H1 (cell line): ENCODE data around the gene TRAF3.

ENCODE experiments used
- ASH2L ChIP-seq: fragments of 200-600, 300-600 bp; sonication (generic); IDR thresholded peaks from one replicate; pipeline ENCODE4 v1.7.1; 2017; ENCODE audit warnings: low read length
- CEBPB ChIP-seq: IDR thresholded peaks from 2 replicates; pipeline ENCODE4 v1.6.1; 2012; ENCODE audit warnings: low read depth, low read length
- CTCF ChIP-seq, 3 experiments: IDR thresholded peaks; 1 replicate in 2 of 3; 2 replicates in 1 of 3; pipeline versions ENCODE4 v1.5.1 to v1.6.1; 2011; ENCODE audit warnings: low read length in 3 of 3, mild to moderate bottlenecking in 3 of 3, inconsistent platforms in 2 of 3, low read depth in 1 of 3, moderate library complexity in 1 of 3; ENCODE audit not compliant: insufficient read depth in 1 of 3; ENCODE audit errors: control extremely low read depth in 1 of 3
- EP300 ChIP-seq, 2 experiments: IDR thresholded peaks; 1 replicate in 1 of 2; 2 replicates in 1 of 2; pipeline ENCODE4 v1.6.1; 2011 to 2012; ENCODE audit warnings: low read depth in 2 of 2, low read length in 2 of 2, mild to moderate bottlenecking in 2 of 2, borderline replicate concordance in 1 of 2, inconsistent platforms in 1 of 2, moderate library complexity in 1 of 2
- EZH2 ChIP-seq: fragments of 200-600 bp; sonication (generic); IDR thresholded peaks from 2 replicates; pipeline ENCODE4 v1.7.1; 2012; ENCODE audit warnings: low read depth, mild to moderate bottlenecking, moderate library complexity, low read length, inconsistent platforms; ENCODE audit not compliant: severe bottlenecking
- YY1 ChIP-seq: IDR thresholded peaks from 2 replicates; pipeline ENCODE4 v1.6.1; 2011; ENCODE audit warnings: low read depth, mild to moderate bottlenecking, low read length

- TF ChIP-seq CEBPB (no peak), YY1 (no peak), ASH2L (no peak), EP300 (IDR thresholded peaks at IDR 0.05; ENCODE audit: borderline replicate concordance in 1 of 2, low read depth in 2 of 2, low read length in 2 of 2) (no peak), CTCF (IDR thresholded peaks at IDR 0.05; ENCODE audit: control extremely low read depth in 1 of 3, insufficient read depth in 1 of 3, low read depth in 1 of 3, low read length in 3 of 3) (no peak), EZH2 (no peak)
Observed at GRCh38 chr14:102873131-102873530, 95.9 kb downstream of the TRAF3 start.
